Measurements from ENCODE around the gene MS4A18. TPM values are rescaled to one million over a fixed set of nuclear protein-coding genes. Genes with fewer than 3 reads are reported as not detected.
"Not testable (repeated sequence)": the region's sequence is repeated elsewhere in the genome, so short reads cannot be mapped to it uniquely, and the experiment has no call there.

The MS4A18 gene
- polyA plus RNA-seq, 3 donors, result not detected

DNA sequence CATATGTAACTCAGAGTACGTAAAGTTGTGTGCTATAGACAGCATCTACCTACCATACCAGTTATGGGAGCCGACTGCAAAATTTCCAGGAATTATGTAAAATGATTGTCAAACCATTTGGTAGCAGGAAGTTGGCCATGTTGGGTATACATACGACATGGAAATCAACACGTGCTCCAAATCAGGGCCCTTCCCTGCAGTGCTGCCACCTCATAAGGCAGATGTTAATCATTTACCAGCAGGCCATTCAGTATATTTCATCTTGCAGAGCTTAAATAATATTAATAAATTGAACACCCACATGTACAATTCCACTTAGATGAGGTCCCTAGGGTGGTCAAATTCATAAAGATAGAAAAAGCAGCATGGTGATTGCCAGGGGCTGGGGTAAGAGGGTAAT lies 9.8 kb downstream of the MS4A18 start:
- no peak for DNase-seq (ENCODE audit: low read depth in 3 of 3, low spot score in 2 of 3)

DNA sequence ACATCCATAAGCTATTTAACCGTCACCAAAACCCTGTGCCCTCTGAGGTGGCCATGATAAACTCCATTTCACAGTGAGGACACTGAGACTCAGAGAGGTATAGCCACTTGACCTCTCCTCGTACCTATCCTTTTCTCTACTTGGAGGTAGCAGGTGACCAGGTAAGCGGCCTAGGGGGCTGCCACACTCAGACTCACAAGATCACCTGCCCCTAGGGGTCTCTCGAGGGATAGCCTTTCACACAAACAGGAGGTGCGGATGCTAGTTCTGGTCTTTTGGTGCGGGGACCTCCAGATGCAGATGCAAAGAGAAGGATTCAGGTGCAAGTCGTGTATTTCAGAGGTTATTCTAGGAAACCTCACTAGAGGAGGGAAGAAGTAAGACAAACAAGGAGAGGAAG lies 14.6 kb downstream of the MS4A18 start:
- DNase-seq (ENCODE audit: low read depth in 3 of 3, low spot score in 2 of 3), result no peak

DNA sequence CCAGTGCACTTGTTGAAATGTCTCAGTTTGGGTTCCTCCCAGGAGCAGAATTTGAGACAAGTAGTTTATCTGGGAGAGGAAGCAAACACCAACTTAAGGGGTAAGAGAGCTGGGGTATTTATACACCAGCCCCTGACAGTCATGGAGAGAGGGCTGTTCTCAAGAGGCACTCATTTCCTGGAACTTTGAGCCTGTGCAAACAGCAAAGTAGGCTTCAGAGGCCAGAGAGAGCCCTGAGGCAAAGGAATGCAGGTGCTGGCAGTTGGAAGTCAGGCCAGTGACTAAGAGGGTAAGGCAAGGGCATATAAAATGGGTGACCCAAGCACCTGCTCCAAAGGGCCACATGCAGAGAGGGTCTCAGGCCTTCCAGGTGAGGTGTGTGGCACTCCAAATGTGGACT lies 16.1 kb downstream of the MS4A18 start:
- DNase-seq (ENCODE audit: low read depth in 3 of 3, low spot score in 2 of 3), result no peak

DNA sequence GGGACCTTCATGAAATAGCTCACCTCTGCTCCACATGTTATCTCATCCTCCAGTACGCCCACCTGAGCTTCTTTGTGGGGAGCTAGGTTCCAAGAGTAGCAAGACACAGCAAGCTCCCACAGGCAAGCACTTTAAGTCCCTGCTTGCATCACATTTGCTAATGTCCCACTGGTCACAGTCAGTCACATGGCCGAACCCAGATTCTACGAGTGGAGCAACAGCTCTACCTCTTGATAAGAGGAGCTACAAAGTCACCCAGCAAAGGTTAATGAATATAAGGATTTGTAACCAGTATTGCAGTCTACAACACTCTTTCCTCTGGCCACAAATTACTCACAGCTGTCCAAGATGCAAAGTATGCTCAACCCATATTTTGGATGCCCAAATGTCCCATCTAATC lies 16.9 kb downstream of the MS4A18 start:
- DNase-seq (ENCODE audit: low read depth in 3 of 3, low spot score in 2 of 3), result no peak

DNA sequence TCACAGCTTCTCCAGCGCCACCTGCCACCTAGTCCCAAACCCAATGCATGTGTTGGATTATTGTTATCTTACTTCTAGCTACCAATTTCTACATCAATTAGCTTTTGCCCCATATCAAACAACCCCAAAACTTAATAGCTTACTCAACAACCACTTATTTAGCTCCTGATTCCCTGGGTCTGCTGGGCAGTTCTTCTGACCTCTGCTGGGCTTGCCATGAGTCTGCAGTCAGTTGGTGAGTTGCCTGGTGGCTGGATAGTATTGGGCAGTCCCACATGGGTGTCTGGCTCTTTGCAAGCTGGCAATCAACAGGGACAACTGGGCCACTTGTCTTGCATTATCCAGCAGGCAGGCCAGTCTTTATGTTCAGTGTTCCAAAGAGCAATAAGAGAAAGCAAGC lies 18.5 kb downstream of the MS4A18 start:
- no peak for DNase-seq (ENCODE audit: low read depth in 3 of 3, low spot score in 2 of 3)

DNA sequence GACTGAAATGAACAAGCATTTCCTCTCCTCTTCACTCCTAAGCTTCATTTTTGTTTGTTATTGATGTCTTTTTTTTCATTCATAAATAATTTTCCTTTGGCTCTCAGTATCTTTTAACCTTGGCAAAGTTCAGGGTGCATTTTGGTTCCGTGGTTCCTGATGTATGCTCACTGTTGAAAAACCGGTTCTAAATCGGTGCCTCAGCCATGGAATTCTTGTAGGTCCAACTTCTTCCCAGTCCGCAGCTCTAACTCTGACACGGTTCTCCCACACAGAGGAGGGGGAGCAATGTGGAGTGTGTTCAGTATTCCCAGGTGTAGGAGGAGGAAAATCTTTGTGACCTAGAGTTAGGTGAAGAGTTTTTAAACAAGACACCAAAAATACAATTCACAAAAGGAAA lies 19.6 kb downstream of the MS4A18 start:
- no peak for DNase-seq (ENCODE audit: low read depth in 3 of 3, low spot score in 2 of 3)

DNA sequence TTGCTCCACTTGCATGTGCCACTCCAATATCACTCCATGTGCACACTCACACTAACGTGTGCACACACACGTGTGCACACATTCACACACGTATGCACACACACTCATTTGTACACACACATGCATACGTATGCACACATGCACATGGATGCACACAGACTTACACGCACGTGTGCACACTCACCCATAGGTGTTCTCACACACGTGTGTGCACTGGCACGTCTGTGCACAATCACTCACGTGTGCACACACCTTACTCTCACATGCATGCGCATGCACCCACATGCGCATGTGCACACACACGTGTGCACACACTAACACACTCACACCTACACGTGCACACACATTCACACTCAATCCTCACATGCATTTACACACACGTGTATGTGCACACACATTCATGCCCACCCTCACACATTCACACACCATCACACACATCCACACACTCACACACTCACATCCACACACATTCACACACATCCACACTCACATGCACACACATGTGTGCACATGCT lies 22.9 kb downstream of the MS4A18 start:
- DNase-seq (ENCODE audit: low read depth in 3 of 3, low spot score in 2 of 3), result no peak

DNA sequence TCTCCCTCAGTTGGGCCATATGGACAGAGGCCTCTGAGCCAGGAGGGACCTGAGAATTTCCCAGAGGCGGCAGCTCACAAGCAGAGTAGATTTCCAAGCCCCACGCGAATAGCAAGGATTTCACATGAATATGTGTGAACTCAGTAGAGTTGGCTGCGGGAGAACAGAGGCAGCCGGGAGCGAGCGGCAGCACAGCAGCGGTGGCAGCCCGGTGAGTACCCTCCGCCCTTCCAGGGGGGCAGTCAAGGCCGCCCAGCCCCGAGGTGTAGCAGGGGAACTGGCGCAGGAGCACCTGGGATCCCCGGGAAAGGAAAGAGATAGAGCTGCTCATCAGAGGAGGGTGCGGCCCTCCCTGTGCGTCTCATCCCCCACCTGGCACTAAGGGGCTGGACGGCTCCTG lies 23.7 kb downstream of the MS4A18 start:
- DNase-seq (ENCODE audit: low read depth in 3 of 3, low spot score in 2 of 3), result no peak

DNA sequence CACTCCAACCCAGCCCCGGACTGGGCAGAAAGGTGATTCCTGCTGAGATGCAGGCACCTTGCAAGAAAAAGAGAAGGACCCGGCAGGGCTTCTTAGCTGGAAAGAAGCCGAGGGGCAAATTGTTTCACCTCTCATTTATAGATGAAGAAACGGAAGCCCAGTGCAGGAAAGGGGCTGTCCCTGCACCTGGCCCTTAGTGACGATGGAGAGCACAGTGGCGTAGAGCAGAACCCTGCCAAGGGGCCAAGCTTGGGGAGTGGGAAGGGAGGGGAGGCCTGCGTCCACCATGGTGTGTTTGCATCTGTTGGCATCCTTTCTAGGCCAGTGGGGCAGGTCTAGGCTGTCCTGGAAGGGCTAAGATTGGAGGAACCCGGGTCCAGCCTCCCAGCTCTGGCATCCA lies 24.3 kb downstream of the MS4A18 start:
- no peak for DNase-seq (ENCODE audit: low read depth in 3 of 3, low spot score in 2 of 3)

DNA sequence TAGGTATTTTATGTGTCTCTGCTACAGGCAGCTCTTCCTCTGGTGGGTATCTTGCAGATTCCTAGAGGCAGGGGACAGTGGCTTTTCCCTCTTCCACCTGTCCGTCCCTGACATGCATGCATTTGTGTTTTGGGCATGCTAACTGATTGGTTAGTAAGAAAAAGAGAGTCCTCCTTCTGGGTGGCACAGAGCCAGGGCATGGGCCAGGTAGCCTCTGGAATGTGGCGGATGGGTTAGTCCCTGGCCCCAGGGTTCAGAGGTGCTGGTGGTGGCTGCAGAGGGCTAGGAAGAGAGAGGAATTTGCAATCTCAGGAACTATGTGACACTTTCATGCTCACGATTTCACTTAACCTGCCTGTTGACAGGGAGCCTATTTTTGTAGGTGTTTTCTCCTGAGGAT lies 26.4 kb downstream of the MS4A18 start:
- no peak for DNase-seq (ENCODE audit: low read depth in 3 of 3, low spot score in 2 of 3)

DNA sequence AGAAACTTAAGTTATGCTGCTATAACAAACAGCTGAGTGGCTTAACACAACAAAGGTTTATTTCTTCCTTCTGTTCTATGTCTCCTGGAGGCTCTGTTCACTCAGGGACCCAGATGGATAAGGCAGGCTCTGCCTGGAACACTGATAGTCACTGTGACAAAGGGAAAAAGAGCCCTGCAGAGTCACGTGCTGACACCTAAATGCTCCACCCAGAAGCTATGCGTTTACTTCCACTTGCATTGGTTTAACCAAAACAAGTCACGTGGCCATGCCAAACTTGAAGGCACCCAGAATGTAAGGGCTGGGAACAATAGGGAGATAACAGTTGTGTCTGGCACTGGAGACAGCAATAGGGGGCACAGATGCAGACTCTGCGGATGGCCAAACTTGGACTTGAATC lies 28.8 kb downstream of the MS4A18 start:
- DNase-seq (ENCODE audit: low read depth in 3 of 3, low spot score in 2 of 3), result no peak

DNA sequence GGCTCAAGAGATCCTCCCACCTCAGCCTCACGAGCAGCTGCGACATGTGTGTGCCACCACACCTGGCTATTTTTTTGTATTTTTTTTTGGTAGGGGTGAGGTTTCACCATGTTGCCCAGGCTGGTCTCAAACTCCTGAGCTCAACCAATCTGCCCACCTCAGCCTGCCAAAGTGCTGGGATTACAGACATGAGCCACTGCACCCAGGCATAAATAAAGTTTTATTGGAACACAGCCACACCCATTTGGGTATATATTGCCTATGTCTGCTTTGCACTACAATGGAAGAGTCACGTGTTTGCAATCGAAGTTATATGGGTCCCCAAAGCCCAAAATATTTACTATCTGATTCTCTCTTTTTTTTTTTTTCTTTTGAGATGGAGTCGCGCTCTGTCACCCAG lies 30.4 kb downstream of the MS4A18 start:
- no peak for DNase-seq (ENCODE audit: low read depth in 3 of 3, low spot score in 2 of 3)

DNA sequence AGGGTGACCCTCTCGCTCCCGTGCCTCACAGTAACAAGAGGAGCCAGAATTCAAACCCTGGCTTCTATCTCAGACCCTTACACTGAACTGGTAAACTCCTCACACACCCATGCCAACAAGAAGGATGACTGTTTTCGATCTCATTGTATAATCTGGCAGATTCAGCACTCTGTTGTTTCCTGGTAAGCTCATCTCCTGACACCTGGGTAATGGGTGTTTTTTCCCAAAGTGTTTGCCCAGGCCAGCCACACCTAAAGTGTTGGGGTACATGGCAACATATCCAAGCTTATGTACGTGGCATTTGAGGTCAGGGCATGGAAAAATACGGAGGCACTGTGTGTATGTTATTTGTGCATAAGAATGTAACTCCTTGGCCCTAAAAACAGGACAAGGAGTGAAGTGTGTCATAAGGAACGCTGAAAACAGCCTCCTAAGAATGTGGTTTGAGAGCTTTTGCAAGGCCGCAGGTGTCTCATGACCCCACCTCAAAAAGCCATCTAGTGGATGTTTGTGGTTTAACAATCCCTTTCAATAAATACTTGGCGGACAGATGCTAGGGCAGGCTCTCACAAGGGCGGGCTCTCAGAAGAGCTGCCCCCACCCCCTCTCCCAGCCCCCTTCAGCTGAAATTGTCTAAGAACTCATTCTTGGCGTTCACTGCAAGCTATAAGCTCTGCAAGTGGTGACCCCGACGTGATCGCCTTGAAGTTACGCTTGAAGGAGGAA lies 31.9 kb downstream of the MS4A18 start, which contains the start of gene MS4A15:
MS4A15 (plus strand) TSS at position 561 of the 726 bp plus-strand sequence. CDS start 6,867 bp downstream, outside the sequence.
- DNase-seq (ENCODE audit: low read depth in 3 of 3, low spot score in 2 of 3), result no peak

DNA sequence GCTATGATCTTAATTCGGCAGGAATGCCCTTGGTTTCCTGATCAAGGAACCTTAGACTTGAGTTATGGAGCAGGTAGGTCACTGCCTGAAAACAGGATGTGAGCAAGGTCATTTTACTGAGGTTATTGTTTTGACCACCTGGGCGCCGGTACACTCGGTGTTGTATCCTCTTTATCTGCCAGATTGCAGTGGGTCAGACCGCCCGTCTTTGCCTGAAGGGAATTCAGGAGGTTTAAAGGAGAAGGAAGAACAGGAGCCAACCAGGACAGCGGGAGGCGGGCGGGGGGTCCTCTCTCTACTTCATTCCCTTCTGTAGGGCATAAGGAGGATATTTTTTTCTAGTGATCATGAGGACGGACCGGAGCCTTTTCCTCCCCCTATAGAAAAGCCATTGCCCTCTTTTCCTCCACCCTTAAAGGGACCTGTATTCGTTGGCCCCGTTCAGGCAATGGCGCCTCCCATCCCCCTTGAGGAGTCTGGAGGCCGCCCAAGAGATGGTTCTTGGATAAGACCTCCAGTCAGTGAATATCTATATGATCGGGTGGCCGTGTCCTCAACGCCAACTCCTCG lies 32.8 kb downstream of the MS4A18 start:
- DNase-seq (ENCODE audit: low read depth in 3 of 3, low spot score in 2 of 3), result no peak

DNA sequence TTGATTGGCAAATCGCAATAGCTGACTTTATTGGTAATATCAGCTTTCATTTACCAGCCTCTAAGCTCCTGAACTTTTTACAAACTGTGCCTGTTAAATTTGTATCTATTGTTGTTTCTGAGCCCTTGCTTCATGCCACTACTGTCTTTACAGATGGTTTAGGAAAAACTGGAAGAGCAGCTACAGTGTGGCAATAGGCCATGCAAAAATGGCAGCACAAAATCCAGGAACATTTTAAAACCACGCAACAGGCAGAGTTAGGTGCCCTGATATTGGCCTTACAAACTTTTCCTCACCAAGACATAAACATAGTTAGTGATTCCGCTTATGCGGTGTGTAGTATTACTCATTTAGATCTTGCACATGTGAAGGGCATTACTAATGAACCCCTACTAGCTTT lies 34.2 kb downstream of the MS4A18 start:
- DNase-seq (ENCODE audit: low read depth in 3 of 3, low spot score in 2 of 3), result not testable (repeated sequence)

DNA sequence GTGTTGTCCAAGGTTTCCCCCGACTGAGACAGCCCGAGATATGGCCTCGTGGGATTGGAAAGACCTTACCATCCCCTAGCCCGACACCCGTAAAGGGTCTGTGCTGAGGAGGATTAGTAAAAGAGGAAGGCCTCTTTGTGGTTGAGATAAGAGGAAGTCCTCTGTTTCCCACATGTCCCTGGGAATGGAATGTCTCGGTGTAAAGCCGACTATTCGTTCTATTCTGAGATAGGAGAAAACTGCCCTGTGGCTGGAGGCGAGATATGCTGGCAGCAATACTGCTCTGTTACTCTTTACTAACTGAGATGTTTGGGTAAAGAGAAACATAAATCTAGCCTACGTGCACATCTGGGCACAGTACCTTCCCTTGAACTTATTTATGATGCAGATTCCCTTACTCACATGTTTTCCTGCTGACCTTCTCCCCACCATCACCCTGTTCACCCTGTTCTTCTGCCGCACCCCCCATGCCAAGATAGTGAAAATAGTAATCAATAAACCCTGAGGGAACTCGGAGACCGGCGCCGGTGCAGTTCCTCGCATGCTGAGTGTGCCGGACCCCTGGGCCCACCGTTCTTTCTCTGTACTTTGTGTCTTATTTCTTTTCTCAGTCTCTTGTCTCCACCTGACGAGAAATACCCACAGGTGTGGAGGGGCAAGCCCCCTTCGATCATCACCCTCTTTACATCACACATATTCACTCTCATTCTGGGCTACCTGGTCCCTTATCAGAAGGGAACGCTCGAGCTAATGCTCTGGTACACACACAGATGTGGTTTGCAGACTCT lies 35.1 kb downstream of the MS4A18 start:
- DNase-seq (ENCODE audit: low read depth in 3 of 3, low spot score in 2 of 3), result not testable (repeated sequence)

DNA sequence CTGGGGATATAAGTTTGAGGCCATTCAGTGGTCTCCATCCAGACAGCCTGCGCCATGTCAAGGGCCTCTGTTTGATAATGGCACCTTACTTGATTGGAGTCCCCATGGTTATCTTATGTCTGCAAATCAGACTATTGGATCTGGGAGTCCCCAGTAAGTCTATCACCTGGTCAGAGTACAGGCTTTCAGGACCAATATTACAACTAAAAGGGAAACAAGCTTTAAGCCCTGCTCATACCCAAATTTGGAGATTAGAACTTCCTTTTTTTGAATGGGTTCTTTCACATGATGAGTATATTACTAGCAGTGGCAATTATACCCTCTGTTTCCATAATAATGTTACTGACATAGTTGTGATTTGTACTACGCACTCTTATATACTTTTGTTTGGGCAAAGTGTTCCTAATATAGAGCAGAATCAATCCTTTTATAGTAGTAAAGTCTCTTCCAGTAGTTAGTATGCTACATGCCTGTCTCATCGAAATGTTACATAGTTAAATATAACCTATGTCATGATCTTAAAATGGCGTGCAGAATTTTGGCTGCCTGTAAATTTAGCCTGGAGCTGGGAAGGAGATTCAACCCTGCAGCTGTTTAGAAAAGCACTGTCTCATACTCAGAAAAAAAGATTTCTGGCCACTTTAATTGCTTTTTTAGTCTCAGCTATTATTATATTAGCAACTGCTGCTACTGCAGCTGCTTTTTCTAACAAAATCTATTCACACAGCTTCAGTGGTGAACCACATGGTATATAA lies 37.1 kb downstream of the MS4A18 start:
- no peak for DNase-seq (ENCODE audit: low read depth in 3 of 3, low spot score in 2 of 3)

DNA sequence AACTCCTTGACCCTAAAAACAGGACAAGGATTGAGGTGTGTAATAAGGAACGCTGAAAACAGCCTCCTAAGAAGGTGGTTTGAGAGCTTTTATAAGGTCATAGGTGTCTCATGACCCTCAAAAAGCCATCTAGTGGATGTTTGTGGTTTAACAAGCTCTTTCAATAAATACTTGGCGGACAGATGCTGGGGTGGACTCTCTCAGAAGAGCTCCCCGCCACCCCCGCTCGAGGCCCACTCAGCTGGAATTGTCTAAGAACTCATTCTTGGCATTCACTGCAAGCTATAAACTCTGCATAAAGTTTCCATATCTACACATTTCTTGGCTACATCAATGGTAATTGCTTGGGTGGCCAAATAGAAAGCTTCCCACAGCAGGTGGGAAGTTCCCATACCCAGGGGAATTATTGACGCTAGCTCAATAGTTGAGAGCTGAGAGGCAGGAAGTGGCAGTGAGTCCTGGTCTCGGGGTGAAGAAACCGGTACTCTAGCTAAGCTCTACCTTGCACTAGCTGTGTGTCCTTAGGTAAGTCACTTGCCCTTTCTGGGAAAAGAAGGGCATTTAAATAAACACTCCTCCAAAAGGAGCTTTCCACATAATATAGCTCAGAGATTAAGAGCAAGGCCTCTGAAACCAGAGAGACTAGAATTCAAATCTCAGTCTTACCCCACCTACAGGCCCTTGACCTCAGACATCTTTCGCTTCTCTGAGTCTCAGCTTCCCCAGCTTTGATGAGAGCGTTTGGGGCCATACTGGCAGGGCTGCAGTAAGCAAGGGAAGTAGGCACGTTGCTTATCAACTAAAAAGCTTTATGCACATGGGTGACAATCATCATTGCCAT lies 38.6 kb downstream of the MS4A18 start:
- no peak for DNase-seq (ENCODE audit: low read depth in 3 of 3, low spot score in 2 of 3)

DNA sequence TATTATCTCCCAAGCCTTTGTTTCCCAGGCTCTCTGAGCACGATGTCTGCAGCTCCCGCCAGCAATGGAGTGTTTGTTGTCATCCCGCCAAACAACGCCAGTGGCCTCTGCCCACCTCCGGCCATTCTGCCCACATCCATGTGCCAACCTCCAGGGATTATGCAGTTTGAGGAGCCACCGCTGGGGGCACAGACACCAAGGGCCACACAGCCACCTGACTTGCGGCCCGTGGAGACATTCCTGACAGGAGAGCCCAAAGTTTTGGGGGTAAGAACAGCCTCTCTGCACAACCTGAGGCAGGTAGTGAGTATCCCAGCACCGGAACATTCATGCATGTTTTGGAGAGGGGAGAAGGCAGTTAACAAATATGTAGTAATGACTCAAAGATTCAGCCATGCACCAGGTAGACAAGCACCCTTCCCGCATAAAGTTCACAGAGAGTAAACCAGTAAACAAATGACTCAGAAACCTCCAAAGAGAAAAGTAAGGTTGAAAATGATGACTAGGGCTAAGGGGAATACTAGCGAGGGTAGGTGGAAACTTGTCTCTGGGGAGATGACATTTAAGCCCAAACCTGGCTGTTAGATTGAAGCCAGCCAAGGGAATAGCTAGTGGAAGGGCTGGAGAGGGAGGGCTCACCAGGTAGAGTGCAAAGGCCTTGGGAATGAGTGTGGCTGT lies 39.3 kb downstream of the MS4A18 start:
- no peak for DNase-seq (ENCODE audit: low read depth in 3 of 3, low spot score in 2 of 3)

Data from right renal cortex interstitium (tissue), 3 donors.